GM12891 (cell line): ENCODE data around the gene GPR107.

Experiments
- DNase-seq: peaks from one replicate; pipeline ENCODE4 v3.0.0; 2011; ENCODE audit warnings: low spot score; ENCODE audit not compliant: insufficient read length
- FAIRE-seq: peaks from 2 replicates; lab custom pipeline; 2011; peaks lifted over from hg19 to GRCh38; lab: Jason Lieb, UNC
- PAX5 ChIP-seq: IDR thresholded peaks from 2 replicates; pipeline ENCODE4 v1.6.1; 2011; ENCODE audit warnings: low read length, moderate library complexity, mild to moderate bottlenecking; ENCODE audit not compliant: insufficient read depth, severe bottlenecking
- POLR2A ChIP-seq: IDR thresholded peaks from 2 replicates; pipeline ENCODE4 v1.6.1; 2011; ENCODE audit warnings: low read depth, low read length, control low read depth
- POLR2AphosphoS5 ChIP-seq: IDR thresholded peaks from 2 replicates; pipeline ENCODE4 v1.6.1; 2011; ENCODE audit warnings: low read depth, low read length, control low read depth
- POU2F2 ChIP-seq: IDR thresholded peaks from 2 replicates; pipeline ENCODE4 v1.6.1; 2011; ENCODE audit warnings: low read depth, mild to moderate bottlenecking, control low read depth, low read length, moderate library complexity
- SPI1 ChIP-seq: IDR thresholded peaks from 2 replicates; pipeline ENCODE4 v1.6.1; 2011; ENCODE audit warnings: low read depth, low read length, control low read depth
- TAF1 ChIP-seq: IDR thresholded peaks from 2 replicates; pipeline ENCODE4 v1.6.1; 2011; ENCODE audit warnings: low read depth, low read length, control low read depth

The GPR107 gene

GRCh38 chr9:130139251-130139650, 85.5 kb downstream of the GPR107 start:
- no peak for FAIRE-seq
- TF ChIP-seq POLR2A = no peak
- TF ChIP-seq PAX5 = no peak
- no peak for TF ChIP-seq POU2F2
- TF ChIP-seq POLR2AphosphoS5 = no peak
- no peak for TF ChIP-seq TAF1
- no peak for TF ChIP-seq SPI1
- no peak for DNase-seq

- DNase-seq (no peak), FAIRE-seq (no peak)
- TF ChIP-seq SPI1 = no peak
These were observed 87.0 kb downstream of the GPR107 start for GRCh38 chr9:130140706-130141105.

GRCh38 chr9:130142056-130142455, 88.3 kb downstream of the GPR107 start:
- FAIRE-seq (no peak), DNase-seq (no peak)
- no peak for TF ChIP-seq PAX5
- TF ChIP-seq TAF1 = no peak

GRCh38 chr9:130142641-130143040, 88.9 kb downstream of the GPR107 start:
- no peak for FAIRE-seq

GRCh38 chr9:130143279-130143893, 89.7 kb downstream of the GPR107 start:
- TF ChIP-seq POU2F2 = no peak
- no peak for TF ChIP-seq SPI1
- no peak for TF ChIP-seq POLR2A
- TF ChIP-seq TAF1 = no peak
- no peak for TF ChIP-seq PAX5
- no peak for TF ChIP-seq POLR2AphosphoS5
- no peak for DNase-seq
- FAIRE-seq = no peak

More at GRCh38 chr9:130142641-130143040, 88.9 kb downstream of the GPR107 start:
- TF ChIP-seq POU2F2 (no peak), PAX5 (no peak), POLR2AphosphoS5 (no peak), POLR2A (no peak), SPI1 (no peak), TAF1 (no peak)
- DNase-seq = no peak

GRCh38 chr9:130143958-130144366, 90.3 kb downstream of the GPR107 start:
- FAIRE-seq (no peak), DNase-seq (no peak)
- no peak for TF ChIP-seq SPI1
- TF ChIP-seq POLR2AphosphoS5 = no peak
- TF ChIP-seq POU2F2 = no peak
- no peak for TF ChIP-seq TAF1
- no peak for TF ChIP-seq POLR2A
- no peak for TF ChIP-seq PAX5

GRCh38 chr9:130144703-130145102, 91.0 kb downstream of the GPR107 start:
- TF ChIP-seq POLR2A (no peak), SPI1 (no peak), POLR2AphosphoS5 (no peak), PAX5 (no peak), TAF1 (no peak), POU2F2 (no peak)
- DNase-seq (no peak), FAIRE-seq (no peak)

- FAIRE-seq = no peak
- TF ChIP-seq POLR2A (no peak), SPI1 (no peak), POU2F2 (no peak), PAX5 (no peak), POLR2AphosphoS5 (no peak), TAF1 (no peak)
- DNase-seq = no peak
These were observed 92.0 kb downstream of the GPR107 start for GRCh38 chr9:130145658-130146057.

GRCh38 chr9:130147198-130147597, 93.5 kb downstream of the GPR107 start:
- TF ChIP-seq PAX5 (no peak), SPI1 (no peak), POLR2A (no peak), TAF1 (no peak), POU2F2 (no peak), POLR2AphosphoS5 (no peak)
- FAIRE-seq (no peak), DNase-seq (no peak)

GRCh38 chr9:130147910-130148309, 94.2 kb downstream of the GPR107 start:
- no peak for DNase-seq
- FAIRE-seq = no peak
- TF ChIP-seq SPI1 = no peak
- no peak for TF ChIP-seq POLR2A
- no peak for TF ChIP-seq POU2F2
- TF ChIP-seq POLR2AphosphoS5 = no peak
- TF ChIP-seq PAX5 = no peak
- TF ChIP-seq TAF1 = no peak

GRCh38 chr9:130149031-130149430, 95.3 kb downstream of the GPR107 start:
- FAIRE-seq (no peak), DNase-seq (no peak)
- TF ChIP-seq POU2F2 (no peak), TAF1 (no peak), POLR2AphosphoS5 (no peak), POLR2A (no peak), PAX5 (no peak), SPI1 (no peak)
